Activated effector memory CD4-positive, alpha-beta T cell treated with Interleukin-2 at 50 U/mL for 16 hours (primary cell): ENCODE measurements around the gene CHL1.
"Not testable (repeated sequence)": the region's sequence is repeated elsewhere in the genome, so short reads cannot be mapped to it uniquely, and the experiment has no call there.

Source experiments
- DNase-seq: peaks from one replicate; pipeline ENCODE4 v3.0.0-alpha.2; 2020

The CHL1 gene

GRCh38 chr3:347581-347980, 151.0 kb downstream of the CHL1 start:
- no peak for DNase-seq

- DNase-seq = no peak
Observed at GRCh38 chr3:350871-351371, 154.4 kb downstream of the CHL1 start.

GRCh38 chr3:352599-352998, 156.0 kb downstream of the CHL1 start:
- DNase-seq = no peak

- no peak for DNase-seq
Observed at GRCh38 chr3:353191-353739, 156.7 kb downstream of the CHL1 start.

GRCh38 chr3:354432-354831, 157.9 kb downstream of the CHL1 start:
- DNase-seq = no peak

- DNase-seq = no peak
Observed at GRCh38 chr3:355622-356021, 159.1 kb downstream of the CHL1 start.

GRCh38 chr3:356952-357351, 160.4 kb downstream of the CHL1 start:
- DNase-seq = no peak

GRCh38 chr3:359672-360071, 163.1 kb downstream of the CHL1 start:
- no peak for DNase-seq

- DNase-seq = no peak
Observed at GRCh38 chr3:362681-363338, 166.2 kb downstream of the CHL1 start.

- DNase-seq = no peak
Observed at GRCh38 chr3:364287-364686, 167.7 kb downstream of the CHL1 start.

- no peak for DNase-seq
Observed at GRCh38 chr3:365268-365667, 168.7 kb downstream of the CHL1 start.

- not testable (repeated sequence) for DNase-seq
Observed at GRCh38 chr3:366253-366652, 169.7 kb downstream of the CHL1 start.

GRCh38 chr3:373193-373779, 176.7 kb downstream of the CHL1 start:
- no peak for DNase-seq

- DNase-seq = no peak
Observed at GRCh38 chr3:374459-374858, 177.9 kb downstream of the CHL1 start.

GRCh38 chr3:377158-377561, 180.6 kb downstream of the CHL1 start:
- DNase-seq = no peak

- DNase-seq = no peak
Observed at GRCh38 chr3:380801-381200, 184.2 kb downstream of the CHL1 start.

- DNase-seq = no peak
Observed at GRCh38 chr3:385151-385550, 188.6 kb downstream of the CHL1 start.

GRCh38 chr3:394775-395174, 198.2 kb downstream of the CHL1 start:
- DNase-seq = no peak

- DNase-seq = no peak
Observed at GRCh38 chr3:396293-396692, 199.7 kb downstream of the CHL1 start.

- DNase-seq = no peak
Observed at GRCh38 chr3:399647-400046, 203.1 kb downstream of the CHL1 start.

- no peak for DNase-seq
Observed at GRCh38 chr3:403826-404225, 207.3 kb downstream of the CHL1 start.

GRCh38 chr3:409011-409410, 212.4 kb downstream of the CHL1 start:
- no peak for DNase-seq

- no peak for DNase-seq
Observed at GRCh38 chr3:411226-411625, 214.7 kb downstream of the CHL1 start.

- DNase-seq = no peak
Observed at GRCh38 chr3:414063-414462, 217.5 kb downstream of the CHL1 start.
